GM23338 (cell line): Measurements from ENCODE around the gene RABL6. TPM values are rescaled to one million over a fixed set of nuclear protein-coding genes. Genes with fewer than 3 reads are reported as not detected.

Source experiments
- ATAC-seq: fragments of 200-7000 bp; cut with Tn5 transposase; 3 replicates; pipeline ENCODE4 v1.9.1; 2020
- DNase-seq: peaks from one replicate; pipeline ENCODE4 v3.0.0-alpha.2; 2015; ENCODE audit warnings: low spot score
- H2AFZ ChIP-seq: fragments of 200-600 bp; sonication (generic); 2 replicates; pipeline ENCODE4 v1.8.0; 2016; ENCODE audit warnings: antibody characterized with exemption, mild to moderate bottlenecking, moderate library complexity
- H3F3A ChIP-seq: fragments of 200-600 bp; sonication (generic); replicated peaks from 2 replicates; pipeline ENCODE4 v1.8.0; 2017; ENCODE audit warnings: antibody characterized with exemption, mixed run types, low read depth
- H3K27ac ChIP-seq: fragments of 200-600 bp; sonication (generic); 2 replicates; pipeline ENCODE4 v1.6.1; 2016; ENCODE audit warnings: low read depth
- H3K27me3 ChIP-seq: fragments of 200-600 bp; sonication (generic); 2 replicates; pipeline ENCODE4 v1.8.0; 2016; ENCODE audit warnings: mild to moderate bottlenecking, mixed run types, moderate library complexity; ENCODE audit not compliant: insufficient read depth
- H3K36me3 ChIP-seq: fragments of 200-600 bp; sonication (generic); 2 replicates; pipeline ENCODE4 v1.8.0; 2016; ENCODE audit warnings: mild to moderate bottlenecking; ENCODE audit not compliant: insufficient read depth
- H3K4me1 ChIP-seq: fragments of 200-600 bp; sonication (generic); 2 replicates; pipeline ENCODE4 v1.8.0; 2016; ENCODE audit warnings: mild to moderate bottlenecking, moderate library complexity; ENCODE audit not compliant: insufficient read depth
- H3K4me2 ChIP-seq: fragments of 200-600 bp; sonication (generic); 2 replicates; pipeline ENCODE4 v1.7.1; 2017; ENCODE audit warnings: mixed run types
- H3K4me3 ChIP-seq: fragments of 200-600 bp; sonication (generic); 2 replicates; pipeline ENCODE4 v1.6.1; 2016; ENCODE audit warnings: mixed run types
- H3K79me2 ChIP-seq: fragments of 200-600 bp; sonication (generic); replicated peaks from 2 replicates; pipeline ENCODE4 v1.8.0; 2017; ENCODE audit warnings: mild to moderate bottlenecking; ENCODE audit not compliant: insufficient read depth
- H3K9me2 ChIP-seq: fragments of 200-600 bp; sonication (generic); 2 replicates; pipeline ENCODE4 v1.8.0; 2017; ENCODE audit not compliant: insufficient read depth
- H4K20me1 ChIP-seq: fragments of 200-600 bp; sonication (generic); replicated peaks from 2 replicates; pipeline ENCODE4 v1.8.0; 2017; ENCODE audit warnings: mild to moderate bottlenecking; ENCODE audit not compliant: insufficient read depth
- H3K27ac Mint-ChIP-seq: 2 replicates; pipeline ENCODE4 v1.8.0; 2020; ENCODE audit warnings: inconsistent platforms, mild to moderate bottlenecking, moderate library complexity, mixed read lengths
- H3K27me3 Mint-ChIP-seq: 3 replicates; pipeline ENCODE4 v1.8.0; 2022; ENCODE audit warnings: low read depth, mild to moderate bottlenecking, moderate library complexity, mixed read lengths, inconsistent platforms; ENCODE audit not compliant: insufficient read depth, poor library complexity
- H3K36me3 Mint-ChIP-seq: 3 replicates; pipeline ENCODE4 v1.8.0; 2021; ENCODE audit warnings: low read depth, mild to moderate bottlenecking, inconsistent platforms, moderate library complexity, mixed read lengths
- H3K4me1 Mint-ChIP-seq: 3 replicates; pipeline ENCODE4 v1.8.0; 2020; ENCODE audit warnings: mild to moderate bottlenecking, inconsistent platforms, mixed read lengths
- H3K4me3 Mint-ChIP-seq: 3 replicates; pipeline ENCODE4 v1.8.0; 2021; ENCODE audit warnings: moderate library complexity, mild to moderate bottlenecking, inconsistent platforms, mixed read lengths
- H3K9me3 Mint-ChIP-seq: 3 replicates; pipeline ENCODE4 v1.8.0; 2020; ENCODE audit warnings: moderate library complexity, mild to moderate bottlenecking, inconsistent platforms, mixed read lengths
- CREB1 ChIP-seq: fragments of 250-450 bp; sonication (Bioruptor Pico); IDR thresholded peaks from 2 replicates; pipeline ENCODE4 v1.5.0; 2020; ENCODE audit warnings: low read depth, mild to moderate bottlenecking, moderate library complexity
- POLR2AphosphoS5 ChIP-seq: IDR thresholded peaks from 2 replicates; pipeline ENCODE4 v1.6.1; 2016; ENCODE audit warnings: antibody characterized with exemption, low read depth
- STAT1 ChIP-seq: IDR thresholded peaks from one replicate; pipeline ENCODE4 v1.6.1; 2016; ENCODE audit warnings: antibody characterized with exemption; ENCODE audit not compliant: unreplicated experiment
- ZNF114 ChIP-seq: fragments of 250-450 bp; sonication (Bioruptor Pico); IDR thresholded peaks from 2 replicates; pipeline ENCODE4 v1.5.0; 2020; ENCODE audit warnings: mild to moderate bottlenecking, moderate library complexity
- polyA plus RNA-seq: library from polyadenylated mRNA; unstranded; fragments of >200 nt; fragmentation: Nextera tagmentation; extraction: Ambion mirVana; gene quantifications from 2 replicates; pipeline ENCODE4 v1.2.1, GENCODE V29; 2016
- total RNA-seq: library from RNA; depleted of rRNA; stranded (reverse); fragments of >200 nt; shearing (Covaris generic); gene quantifications from 2 replicates; pipeline ENCODE4 v1.2.3, GENCODE V29; 2014
- TF ChIP-seq, protein P1 (sequence below): IDR thresholded peaks from 2 replicates; pipeline ENCODE4 v1.6.1; 2016; ENCODE audit warnings: antibody characterized with exemption
- TF ChIP-seq, protein P2 (sequence below): IDR thresholded peaks from one replicate; pipeline ENCODE4 v1.6.1; 2018; ENCODE audit warnings: antibody characterized with exemption; ENCODE audit not compliant: unreplicated experiment
- TF ChIP-seq, protein P3 (sequence below): fragments of 250-450 bp; sonication (Bioruptor Pico); IDR thresholded peaks from 2 replicates; pipeline ENCODE4 v1.5.0; 2020; ENCODE audit warnings: mild to moderate bottlenecking, moderate library complexity

The RABL6 gene
- total and polyA plus RNA-seq, 2 experiments from 2014 or later = 59.1 to 127 TPM

DNA sequence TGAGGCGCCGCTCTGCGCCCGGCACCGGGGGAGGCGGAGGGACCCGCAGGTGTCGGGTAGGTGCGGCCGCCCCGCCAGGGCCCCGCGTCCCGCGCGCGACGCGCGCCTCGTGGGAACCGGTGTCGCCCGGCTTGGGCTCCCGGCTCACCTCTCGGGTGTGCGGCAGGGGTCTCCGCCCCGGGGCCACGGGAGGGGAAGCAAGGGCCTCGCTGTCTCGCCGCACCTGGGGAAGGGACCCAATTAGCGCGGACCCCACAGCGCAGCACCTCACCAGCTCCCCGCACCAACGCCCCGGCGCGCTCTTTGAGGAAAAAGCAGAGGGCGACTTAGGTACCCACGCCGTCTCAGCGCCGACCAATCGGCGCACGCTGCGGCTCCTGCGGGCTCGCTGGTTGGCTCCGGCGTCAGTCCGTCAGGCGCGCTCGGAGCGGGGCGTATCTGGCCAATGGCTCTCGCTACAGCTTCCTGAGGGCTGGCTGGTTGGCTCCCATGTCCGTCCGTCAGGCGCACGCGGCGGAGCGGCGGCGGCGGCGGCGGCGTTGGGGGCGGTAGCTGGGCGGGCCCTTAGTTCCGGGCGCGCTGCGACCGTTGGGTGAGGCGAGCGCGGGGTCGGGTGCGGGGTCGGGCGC is 78.3 kb downstream of the RABL6 start, which contains the start of gene TRAF2:
TSS of gene TRAF2 (plus strand) at position 567 of the 629 bp plus-strand sequence. CDS start 12,225 bp downstream, outside the sequence.
- no peaks in the 10 kb centered on the region for H3K9me3 Mint-ChIP-seq
- H3K4me3 Mint-ChIP-seq = peak within 1 kb of the TSS; percentile 78
- H4K20me1 ChIP-seq = peaks cover 24% of the 10 kb centered on the region
- H3K27me3 ChIP-seq = no peaks in the 10 kb centered on the region
- 0 out of 2 replicates have a peak within 1 kb of the TSS, but pooled peaks have one; percentile 13 for H3K27ac Mint-ChIP-seq
- H3K4me1 Mint-ChIP-seq = peaks cover 7% of the 10 kb centered on the region; the same call in 2 of the 3 replicates
- DNase-seq (peak; percentile 98), ATAC-seq (peak; percentile 94)
- no peaks in the 10 kb centered on the region for H3K9me2 ChIP-seq
- H3K4me1 ChIP-seq = peaks cover 7% of the 10 kb centered on the region
- H3K36me3 ChIP-seq = no peaks in the 10 kb centered on the region
- peak within 1 kb of the TSS; percentile 91 for H3K4me3 ChIP-seq
- no peak within 1 kb of the TSS for H3K27ac ChIP-seq
- no peaks in the 10 kb centered on the region for H3F3A ChIP-seq
- peaks cover 17% of the 10 kb centered on the region for H3K27me3 Mint-ChIP-seq
- peak within 1 kb of the TSS; percentile 96 for H2AFZ ChIP-seq
- H3K79me2 ChIP-seq = peaks cover 42% of the 10 kb centered on the region
- peak within 1 kb of the TSS; percentile 88 for H3K4me2 ChIP-seq
- H3K36me3 Mint-ChIP-seq = no peaks in the 10 kb centered on the region
- TF ChIP-seq, protein P1, sequence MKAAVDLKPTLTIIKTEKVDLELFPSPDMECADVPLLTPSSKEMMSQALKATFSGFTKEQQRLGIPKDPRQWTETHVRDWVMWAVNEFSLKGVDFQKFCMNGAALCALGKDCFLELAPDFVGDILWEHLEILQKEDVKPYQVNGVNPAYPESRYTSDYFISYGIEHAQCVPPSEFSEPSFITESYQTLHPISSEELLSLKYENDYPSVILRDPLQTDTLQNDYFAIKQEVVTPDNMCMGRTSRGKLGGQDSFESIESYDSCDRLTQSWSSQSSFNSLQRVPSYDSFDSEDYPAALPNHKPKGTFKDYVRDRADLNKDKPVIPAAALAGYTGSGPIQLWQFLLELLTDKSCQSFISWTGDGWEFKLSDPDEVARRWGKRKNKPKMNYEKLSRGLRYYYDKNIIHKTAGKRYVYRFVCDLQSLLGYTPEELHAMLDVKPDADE = peak; percentile 41; the same call in 1 of the 2 replicates
- TF ChIP-seq ZNF114 (CRISPR knock-in tag) (no peak), POLR2AphosphoS5 (peak; percentile 98), CREB1 (peak; percentile 89)
- TF ChIP-seq, protein P2, sequence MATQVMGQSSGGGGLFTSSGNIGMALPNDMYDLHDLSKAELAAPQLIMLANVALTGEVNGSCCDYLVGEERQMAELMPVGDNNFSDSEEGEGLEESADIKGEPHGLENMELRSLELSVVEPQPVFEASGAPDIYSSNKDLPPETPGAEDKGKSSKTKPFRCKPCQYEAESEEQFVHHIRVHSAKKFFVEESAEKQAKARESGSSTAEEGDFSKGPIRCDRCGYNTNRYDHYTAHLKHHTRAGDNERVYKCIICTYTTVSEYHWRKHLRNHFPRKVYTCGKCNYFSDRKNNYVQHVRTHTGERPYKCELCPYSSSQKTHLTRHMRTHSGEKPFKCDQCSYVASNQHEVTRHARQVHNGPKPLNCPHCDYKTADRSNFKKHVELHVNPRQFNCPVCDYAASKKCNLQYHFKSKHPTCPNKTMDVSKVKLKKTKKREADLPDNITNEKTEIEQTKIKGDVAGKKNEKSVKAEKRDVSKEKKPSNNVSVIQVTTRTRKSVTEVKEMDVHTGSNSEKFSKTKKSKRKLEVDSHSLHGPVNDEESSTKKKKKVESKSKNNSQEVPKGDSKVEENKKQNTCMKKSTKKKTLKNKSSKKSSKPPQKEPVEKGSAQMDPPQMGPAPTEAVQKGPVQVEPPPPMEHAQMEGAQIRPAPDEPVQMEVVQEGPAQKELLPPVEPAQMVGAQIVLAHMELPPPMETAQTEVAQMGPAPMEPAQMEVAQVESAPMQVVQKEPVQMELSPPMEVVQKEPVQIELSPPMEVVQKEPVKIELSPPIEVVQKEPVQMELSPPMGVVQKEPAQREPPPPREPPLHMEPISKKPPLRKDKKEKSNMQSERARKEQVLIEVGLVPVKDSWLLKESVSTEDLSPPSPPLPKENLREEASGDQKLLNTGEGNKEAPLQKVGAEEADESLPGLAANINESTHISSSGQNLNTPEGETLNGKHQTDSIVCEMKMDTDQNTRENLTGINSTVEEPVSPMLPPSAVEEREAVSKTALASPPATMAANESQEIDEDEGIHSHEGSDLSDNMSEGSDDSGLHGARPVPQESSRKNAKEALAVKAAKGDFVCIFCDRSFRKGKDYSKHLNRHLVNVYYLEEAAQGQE = no peak

DNA sequence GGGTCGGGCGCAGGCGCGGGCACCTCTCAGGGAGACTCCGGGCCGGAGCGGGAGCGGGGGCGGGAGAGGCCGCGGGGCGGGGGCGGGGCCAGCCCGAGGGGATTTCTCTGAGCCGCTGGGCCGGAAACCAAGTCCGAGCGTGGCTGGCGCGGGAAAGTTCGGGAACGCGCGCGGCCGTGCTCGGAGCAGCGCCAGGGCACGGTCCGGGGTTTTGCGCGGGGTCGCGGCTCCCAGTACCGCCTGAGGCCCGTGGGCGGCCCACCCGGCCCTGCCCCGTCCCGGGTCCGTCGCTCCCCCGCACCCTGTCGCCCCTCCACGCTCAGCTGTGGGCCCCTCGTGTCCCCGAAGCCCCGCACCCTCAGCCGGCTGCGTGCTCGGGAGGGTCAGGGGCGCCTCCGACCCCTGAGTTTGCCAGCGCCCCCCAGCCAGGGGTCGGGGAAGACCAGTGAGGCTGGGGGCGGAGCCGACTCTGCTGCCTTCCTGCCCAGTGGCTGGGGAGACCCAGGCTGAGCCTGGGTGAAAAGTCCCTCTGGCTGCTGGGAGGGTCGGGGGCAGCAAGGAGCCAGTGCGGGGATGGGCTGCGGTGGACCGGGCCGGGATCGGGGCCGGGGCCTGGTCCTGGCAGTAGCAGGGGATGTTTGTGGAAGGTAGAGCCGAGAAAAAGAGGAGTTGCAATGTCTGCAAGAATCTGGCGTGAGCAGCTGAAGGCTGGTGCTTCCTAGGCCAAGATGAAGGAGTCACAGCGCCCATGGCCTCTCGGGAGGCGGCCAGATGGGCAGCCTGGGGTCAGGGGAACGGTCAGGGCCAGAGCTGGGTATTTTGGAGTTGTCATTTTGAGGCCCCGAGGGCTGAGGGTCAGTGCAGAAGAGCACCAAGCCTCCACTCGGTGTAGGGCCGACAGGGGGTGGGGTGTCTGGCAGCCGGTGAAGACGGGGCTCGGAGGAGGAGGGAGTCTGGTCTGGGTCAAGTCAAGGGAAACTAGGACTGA is 79.2 kb downstream of the RABL6 start:
- Histone ChIP-seq H3K4me1 (peaks cover 7% of the 10 kb centered on the region), H2AFZ (no peak overlapping the region), H3F3A (no peaks in the 10 kb centered on the region), H3K27ac (no peak overlapping the region), H3K27me3 (no peaks in the 10 kb centered on the region), H4K20me1 (peaks cover 32% of the 10 kb centered on the region), H3K36me3 (no peaks in the 10 kb centered on the region), H3K4me3 (peak overlapping the region; percentile 91), H3K79me2 (peaks cover 50% of the 10 kb centered on the region), H3K4me2 (peak overlapping the region; percentile 87), H3K9me2 (no peaks in the 10 kb centered on the region)
- ATAC-seq = peak; percentile 65
- Mint-ChIP-seq H3K27ac (0 out of 2 replicates have a peak overlapping the region, but pooled peaks have one; percentile 13), H3K27me3 (peaks cover 17% of the 10 kb centered on the region), H3K9me3 (no peaks in the 10 kb centered on the region), H3K4me3 (peak overlapping the region; percentile 78), H3K4me1 (peaks cover 7% of the 10 kb centered on the region; the same call in 2 of the 3 replicates), H3K36me3 (0 out of 3 replicates have a peak, but pooled peaks cover 2% of the 10 kb centered on the region)
- DNase-seq = peak; percentile 74
- TF ChIP-seq, protein P3, sequence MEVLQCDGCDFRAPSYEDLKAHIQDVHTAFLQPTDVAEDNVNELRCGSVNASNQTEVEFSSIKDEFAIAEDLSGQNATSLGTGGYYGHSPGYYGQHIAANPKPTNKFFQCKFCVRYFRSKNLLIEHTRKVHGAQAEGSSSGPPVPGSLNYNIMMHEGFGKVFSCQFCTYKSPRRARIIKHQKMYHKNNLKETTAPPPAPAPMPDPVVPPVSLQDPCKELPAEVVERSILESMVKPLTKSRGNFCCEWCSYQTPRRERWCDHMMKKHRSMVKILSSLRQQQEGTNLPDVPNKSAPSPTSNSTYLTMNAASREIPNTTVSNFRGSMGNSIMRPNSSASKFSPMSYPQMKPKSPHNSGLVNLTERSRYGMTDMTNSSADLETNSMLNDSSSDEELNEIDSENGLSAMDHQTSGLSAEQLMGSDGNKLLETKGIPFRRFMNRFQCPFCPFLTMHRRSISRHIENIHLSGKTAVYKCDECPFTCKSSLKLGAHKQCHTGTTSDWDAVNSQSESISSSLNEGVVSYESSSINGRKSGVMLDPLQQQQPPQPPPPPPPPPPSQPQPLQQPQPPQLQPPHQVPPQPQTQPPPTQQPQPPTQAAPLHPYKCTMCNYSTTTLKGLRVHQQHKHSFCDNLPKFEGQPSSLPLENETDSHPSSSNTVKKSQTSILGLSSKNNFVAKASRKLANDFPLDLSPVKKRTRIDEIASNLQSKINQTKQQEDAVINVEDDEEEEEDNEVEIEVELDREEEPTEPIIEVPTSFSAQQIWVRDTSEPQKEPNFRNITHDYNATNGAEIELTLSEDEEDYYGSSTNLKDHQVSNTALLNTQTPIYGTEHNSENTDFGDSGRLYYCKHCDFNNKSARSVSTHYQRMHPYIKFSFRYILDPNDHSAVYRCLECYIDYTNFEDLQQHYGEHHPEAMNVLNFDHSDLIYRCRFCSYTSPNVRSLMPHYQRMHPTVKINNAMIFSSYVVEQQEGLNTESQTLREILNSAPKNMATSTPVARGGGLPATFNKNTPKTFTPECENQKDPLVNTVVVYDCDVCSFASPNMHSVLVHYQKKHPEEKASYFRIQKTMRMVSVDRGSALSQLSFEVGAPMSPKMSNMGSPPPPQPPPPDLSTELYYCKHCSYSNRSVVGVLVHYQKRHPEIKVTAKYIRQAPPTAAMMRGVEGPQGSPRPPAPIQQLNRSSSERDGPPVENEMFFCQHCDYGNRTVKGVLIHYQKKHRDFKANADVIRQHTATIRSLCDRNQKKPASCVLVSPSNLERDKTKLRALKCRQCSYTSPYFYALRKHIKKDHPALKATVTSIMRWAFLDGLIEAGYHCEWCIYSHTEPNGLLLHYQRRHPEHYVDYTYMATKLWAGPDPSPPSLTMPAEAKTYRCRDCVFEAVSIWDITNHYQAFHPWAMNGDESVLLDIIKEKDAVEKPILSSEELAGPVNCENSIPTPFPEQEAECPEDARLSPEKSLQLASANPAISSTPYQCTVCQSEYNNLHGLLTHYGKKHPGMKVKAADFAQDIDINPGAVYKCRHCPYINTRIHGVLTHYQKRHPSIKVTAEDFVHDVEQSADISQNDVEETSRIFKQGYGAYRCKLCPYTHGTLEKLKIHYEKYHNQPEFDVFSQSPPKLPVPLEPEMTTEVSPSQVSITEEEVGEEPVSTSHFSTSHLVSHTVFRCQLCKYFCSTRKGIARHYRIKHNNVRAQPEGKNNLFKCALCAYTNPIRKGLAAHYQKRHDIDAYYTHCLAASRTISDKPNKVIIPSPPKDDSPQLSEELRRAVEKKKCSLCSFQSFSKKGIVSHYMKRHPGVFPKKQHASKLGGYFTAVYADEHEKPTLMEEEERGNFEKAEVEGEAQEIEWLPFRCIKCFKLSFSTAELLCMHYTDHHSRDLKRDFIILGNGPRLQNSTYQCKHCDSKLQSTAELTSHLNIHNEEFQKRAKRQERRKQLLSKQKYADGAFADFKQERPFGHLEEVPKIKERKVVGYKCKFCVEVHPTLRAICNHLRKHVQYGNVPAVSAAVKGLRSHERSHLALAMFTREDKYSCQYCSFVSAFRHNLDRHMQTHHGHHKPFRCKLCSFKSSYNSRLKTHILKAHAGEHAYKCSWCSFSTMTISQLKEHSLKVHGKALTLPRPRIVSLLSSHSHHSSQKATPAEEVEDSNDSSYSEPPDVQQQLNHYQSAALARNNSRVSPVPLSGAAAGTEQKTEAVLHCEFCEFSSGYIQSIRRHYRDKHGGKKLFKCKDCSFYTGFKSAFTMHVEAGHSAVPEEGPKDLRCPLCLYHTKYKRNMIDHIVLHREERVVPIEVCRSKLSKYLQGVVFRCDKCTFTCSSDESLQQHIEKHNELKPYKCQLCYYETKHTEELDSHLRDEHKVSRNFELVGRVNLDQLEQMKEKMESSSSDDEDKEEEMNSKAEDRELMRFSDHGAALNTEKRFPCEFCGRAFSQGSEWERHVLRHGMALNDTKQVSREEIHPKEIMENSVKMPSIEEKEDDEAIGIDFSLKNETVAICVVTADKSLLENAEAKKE = no peak
- TF ChIP-seq POLR2AphosphoS5 (no peak), STAT1 (no peak)
